Neural cell (in vitro differentiated cells): Measurements from ENCODE around the gene TRMT6. TPM values are rescaled to one million over a fixed set of nuclear protein-coding genes. Genes with fewer than 3 reads are reported as not detected.

Experiments used
- H2AFZ ChIP-seq: fragments of 200-600, 300-800 bp; sonication (generic), shearing (Covaris generic); 2 replicates; pipeline ENCODE4 v1.6.0; 2014; ENCODE audit warnings: low read depth, mild to moderate bottlenecking, antibody characterized with exemption, low read length, moderate library complexity
- H3F3A ChIP-seq: fragments of 200-600 bp; shearing (Covaris generic); 2 replicates; pipeline ENCODE4 v1.6.1; 2016; ENCODE audit warnings: mild to moderate bottlenecking, moderate library complexity, mixed read lengths, antibody characterized with exemption, low read length; ENCODE audit not compliant: insufficient read depth, poor library complexity, severe bottlenecking
- H3K27ac ChIP-seq: fragments of 200-600, 300-800 bp; sonication (generic), shearing (Covaris generic); 2 replicates; pipeline ENCODE4 v1.5.1; 2014; ENCODE audit warnings: mild to moderate bottlenecking, low read length, moderate library complexity
- H3K27me3 ChIP-seq: fragments of 300-800, 200-600 bp; sonication (generic), shearing (Covaris generic); 2 replicates; pipeline ENCODE4 v1.6.0; 2014; ENCODE audit warnings: mild to moderate bottlenecking, low read depth, low read length, moderate library complexity; ENCODE audit not compliant: insufficient read depth
- H3K36me3 ChIP-seq: fragments of 300-800, 200-600 bp; sonication (generic), shearing (Covaris generic); 2 replicates; pipeline ENCODE4 v1.5.1; 2014; ENCODE audit warnings: mild to moderate bottlenecking, antibody characterized with exemption, low read length, moderate library complexity; ENCODE audit not compliant: insufficient read depth
- H3K4me2 ChIP-seq: fragments of 300-800, 200-600 bp; sonication (generic), shearing (Covaris generic); 2 replicates; pipeline ENCODE4 v1.6.0; 2014; ENCODE audit warnings: mild to moderate bottlenecking, low read length
- H3K4me3 ChIP-seq: fragments of 300-800, 200-600 bp; sonication (generic), shearing (Covaris generic); 2 replicates; pipeline ENCODE4 v1.5.1; 2014; ENCODE audit warnings: mild to moderate bottlenecking, low read length, moderate library complexity
- H3K79me2 ChIP-seq: fragments of 200-600 bp; shearing (Covaris generic); replicated peaks from 2 replicates; pipeline ENCODE4 v1.6.0; 2014; ENCODE audit warnings: mild to moderate bottlenecking, low read length, moderate library complexity; ENCODE audit not compliant: insufficient read depth
- H3K9ac ChIP-seq: fragments of 300-800, 200-600 bp; sonication (generic), shearing (Covaris generic); 2 replicates; pipeline ENCODE4 v1.6.1; 2016; ENCODE audit warnings: mild to moderate bottlenecking, low read length, mixed read lengths
- H3K9me2 ChIP-seq: fragments of 200-600 bp; shearing (Covaris generic); 2 replicates; pipeline ENCODE4 v1.6.1; 2016; ENCODE audit warnings: mild to moderate bottlenecking, low read length, mixed read lengths; ENCODE audit not compliant: insufficient read depth
- H3K9me3 ChIP-seq: fragments of 200-600, 300-800 bp; sonication (generic), shearing (Covaris generic); 2 replicates; pipeline ENCODE4 v1.6.1; 2016; ENCODE audit warnings: mild to moderate bottlenecking, mixed run types, low read length, moderate library complexity, mixed read lengths
- H4K20me1 ChIP-seq: fragments of 200-600 bp; shearing (Covaris generic); 2 replicates; pipeline ENCODE4 v1.6.1; 2016; ENCODE audit warnings: mild to moderate bottlenecking, mixed run types; ENCODE audit not compliant: insufficient read depth
- CTCF ChIP-seq: fragments of 450-650 bp; IDR thresholded peaks from 2 replicates; pipeline ENCODE4 v1.5.1; 2014; ENCODE audit warnings: antibody characterized with exemption, mild to moderate bottlenecking, moderate library complexity; ENCODE audit not compliant: poor library complexity, severe bottlenecking
- EP300 ChIP-seq: fragments of 450-650 bp; conservative IDR thresholded peaks from 2 replicates; pipeline ENCODE4 v1.6.1; 2014; ENCODE audit warnings: antibody characterized with exemption, mild to moderate bottlenecking, moderate library complexity; ENCODE audit not compliant: poor library complexity, severe bottlenecking
- EZH2 ChIP-seq: fragments of 200-600, 300-800 bp; shearing (Covaris generic), sonication (generic); IDR thresholded peaks from 2 replicates; pipeline ENCODE4 v1.6.1; 2014; ENCODE audit warnings: antibody characterized with exemption, low read length, borderline replicate concordance, mild to moderate bottlenecking; ENCODE audit not compliant: insufficient read depth, poor library complexity, severe bottlenecking
- MXI1 ChIP-seq: fragments of 450-650 bp; conservative IDR thresholded peaks from 2 replicates; pipeline ENCODE4 v1.6.1; 2014; ENCODE audit warnings: antibody characterized with exemption, mild to moderate bottlenecking; ENCODE audit not compliant: poor library complexity, severe bottlenecking
- POLR2AphosphoS5 ChIP-seq: IDR thresholded peaks from 2 replicates; pipeline ENCODE4 v1.6.1; 2012
- RAD21 ChIP-seq: fragments of 450-650 bp; conservative IDR thresholded peaks from 2 replicates; pipeline ENCODE4 v1.6.1; 2014; ENCODE audit warnings: antibody characterized with exemption, mild to moderate bottlenecking, moderate library complexity
- SMC3 ChIP-seq: fragments of 450-650 bp; conservative IDR thresholded peaks from 2 replicates; pipeline ENCODE4 v1.6.1; 2014; ENCODE audit warnings: antibody characterized with exemption, mild to moderate bottlenecking, moderate library complexity; ENCODE audit not compliant: poor library complexity
- TAF1 ChIP-seq: IDR thresholded peaks from 2 replicates; pipeline ENCODE4 v1.6.1; 2012; ENCODE audit warnings: low read depth
- polyA plus RNA-seq: library from polyadenylated mRNA; depleted of rRNA; stranded (reverse); fragments of >200 nt; gene quantifications from 2 replicates; pipeline ENCODE4 v1.2.3, GENCODE V29; 2014
- TF ChIP-seq, protein P1 (sequence below): IDR thresholded peaks from 2 replicates; pipeline ENCODE4 v1.6.1; 2012; ENCODE audit warnings: borderline replicate concordance

Gene TRMT6
- polyA plus RNA-seq, 1 donor from 2014 or later = 19.1 TPM

GRCh38 chr20:5928836-5929715 lies 21.3 kb downstream of the TRMT6 start:
- Histone ChIP-seq H3K27ac (no peak overlapping the region), H4K20me1 (no peaks in the 10 kb centered on the region), H3K9me2 (no peaks in the 10 kb centered on the region), H3K36me3 (no peaks in the 10 kb centered on the region), H3K27me3 (no peaks in the 10 kb centered on the region), H3F3A (no peaks in the 10 kb centered on the region), H3K9me3 (no peaks in the 10 kb centered on the region), H3K4me3 (no peak overlapping the region), H3K79me2 (no peaks in the 10 kb centered on the region), H3K4me2 (no peak overlapping the region), H2AFZ (no peak overlapping the region), H3K9ac (no peak overlapping the region)
- no peak for TF ChIP-seq POLR2AphosphoS5
- no peak for TF ChIP-seq TAF1
- no peak for TF ChIP-seq RAD21
- TF ChIP-seq MXI1 = no peak
- TF ChIP-seq, protein P1, sequence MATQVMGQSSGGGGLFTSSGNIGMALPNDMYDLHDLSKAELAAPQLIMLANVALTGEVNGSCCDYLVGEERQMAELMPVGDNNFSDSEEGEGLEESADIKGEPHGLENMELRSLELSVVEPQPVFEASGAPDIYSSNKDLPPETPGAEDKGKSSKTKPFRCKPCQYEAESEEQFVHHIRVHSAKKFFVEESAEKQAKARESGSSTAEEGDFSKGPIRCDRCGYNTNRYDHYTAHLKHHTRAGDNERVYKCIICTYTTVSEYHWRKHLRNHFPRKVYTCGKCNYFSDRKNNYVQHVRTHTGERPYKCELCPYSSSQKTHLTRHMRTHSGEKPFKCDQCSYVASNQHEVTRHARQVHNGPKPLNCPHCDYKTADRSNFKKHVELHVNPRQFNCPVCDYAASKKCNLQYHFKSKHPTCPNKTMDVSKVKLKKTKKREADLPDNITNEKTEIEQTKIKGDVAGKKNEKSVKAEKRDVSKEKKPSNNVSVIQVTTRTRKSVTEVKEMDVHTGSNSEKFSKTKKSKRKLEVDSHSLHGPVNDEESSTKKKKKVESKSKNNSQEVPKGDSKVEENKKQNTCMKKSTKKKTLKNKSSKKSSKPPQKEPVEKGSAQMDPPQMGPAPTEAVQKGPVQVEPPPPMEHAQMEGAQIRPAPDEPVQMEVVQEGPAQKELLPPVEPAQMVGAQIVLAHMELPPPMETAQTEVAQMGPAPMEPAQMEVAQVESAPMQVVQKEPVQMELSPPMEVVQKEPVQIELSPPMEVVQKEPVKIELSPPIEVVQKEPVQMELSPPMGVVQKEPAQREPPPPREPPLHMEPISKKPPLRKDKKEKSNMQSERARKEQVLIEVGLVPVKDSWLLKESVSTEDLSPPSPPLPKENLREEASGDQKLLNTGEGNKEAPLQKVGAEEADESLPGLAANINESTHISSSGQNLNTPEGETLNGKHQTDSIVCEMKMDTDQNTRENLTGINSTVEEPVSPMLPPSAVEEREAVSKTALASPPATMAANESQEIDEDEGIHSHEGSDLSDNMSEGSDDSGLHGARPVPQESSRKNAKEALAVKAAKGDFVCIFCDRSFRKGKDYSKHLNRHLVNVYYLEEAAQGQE = no peak
- TF ChIP-seq EZH2 = no peak
- no peak for TF ChIP-seq CTCF
- no peak for TF ChIP-seq SMC3
- no peak for TF ChIP-seq EP300

DNA sequence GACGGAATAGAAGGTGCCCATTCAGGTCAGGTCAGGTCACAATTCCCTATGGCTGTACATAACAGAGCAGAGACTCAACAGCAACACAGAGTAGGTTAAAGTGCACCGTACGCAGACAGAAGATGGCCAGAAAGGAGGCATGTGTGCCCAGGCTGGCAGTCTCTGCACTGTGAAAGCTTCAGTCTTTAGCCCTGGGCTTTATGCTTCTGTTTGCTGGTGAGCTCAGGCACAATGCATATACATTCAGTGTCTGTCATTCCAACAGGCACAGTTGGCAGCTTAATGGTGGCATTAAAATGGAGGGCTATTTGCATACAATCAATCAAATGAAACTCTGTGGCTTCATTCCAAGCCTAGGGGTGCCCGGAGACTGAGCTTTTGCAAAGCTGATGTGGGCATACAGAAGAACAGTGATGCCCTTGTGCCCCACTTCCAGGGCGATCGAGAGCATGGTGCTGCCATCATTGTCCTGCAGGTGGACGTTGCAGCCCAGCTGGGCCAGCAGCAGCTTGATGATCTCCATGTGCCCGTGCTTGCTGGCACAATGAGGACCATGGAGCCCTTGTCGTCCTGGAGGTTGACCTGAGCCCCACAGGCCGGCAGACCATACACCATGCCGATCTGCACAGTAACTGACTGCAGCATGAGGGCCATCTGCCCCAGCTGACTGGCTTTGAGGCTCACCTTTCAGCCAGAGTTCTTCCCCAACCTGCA lies 22.4 kb downstream of the TRMT6 start:
- Histone ChIP-seq H3K9me3 (no peaks in the 10 kb centered on the region), H3K36me3 (no peaks in the 10 kb centered on the region), H3K4me2 (no peak overlapping the region), H3K27me3 (no peaks in the 10 kb centered on the region), H3K4me3 (no peak overlapping the region), H4K20me1 (no peaks in the 10 kb centered on the region), H3F3A (no peaks in the 10 kb centered on the region), H2AFZ (no peak overlapping the region), H3K27ac (no peak overlapping the region), H3K79me2 (no peaks in the 10 kb centered on the region), H3K9ac (no peak overlapping the region), H3K9me2 (no peaks in the 10 kb centered on the region)
- TF ChIP-seq SMC3 = no peak
- TF ChIP-seq TAF1 = no peak
- no peak for TF ChIP-seq POLR2AphosphoS5
- TF ChIP-seq, protein P1 = no peak
- no peak for TF ChIP-seq MXI1
- TF ChIP-seq EZH2 = no peak
- no peak for TF ChIP-seq EP300
- TF ChIP-seq RAD21 = no peak
- TF ChIP-seq CTCF = no peak
